ENCODE data around the gene ANXA2R. TPM values are rescaled to one million over a fixed set of nuclear protein-coding genes. Genes with fewer than 3 reads are reported as not detected.

ANXA2R gene
- polyA plus RNA-seq, 1 of the 3 experiments (the other 2 are of a cell fraction) = 1.9 TPM

DNA sequence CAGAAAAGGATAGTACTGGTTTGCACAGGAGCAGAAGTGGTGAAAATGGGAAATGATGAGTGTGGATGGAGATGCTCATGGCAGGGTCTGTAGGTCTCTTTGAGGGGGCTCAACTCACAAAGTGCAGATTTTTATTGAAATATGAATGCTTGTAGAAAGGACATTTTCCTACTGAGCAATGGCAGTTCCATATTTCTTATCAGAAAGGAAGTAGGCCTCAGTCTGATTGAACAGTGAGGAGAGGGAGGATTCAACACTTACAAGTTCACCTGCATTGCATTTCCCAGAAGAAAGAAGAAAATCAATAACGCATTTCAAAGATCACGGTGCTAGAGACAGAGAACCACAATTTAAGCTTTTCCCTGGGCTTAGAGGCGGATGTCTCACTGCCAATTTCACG is 49.2 kb downstream of the ANXA2R start:
- Histone ChIP-seq H3K9me3 (no peaks in the 10 kb centered on the region), H3K4me3 (ENCODE audit: low read depth in 2 of 2, low read length in 1 of 2) (no peak overlapping the region), H2AFZ (ENCODE audit: low read depth) (no peak overlapping the region), H3K9me2 (no peaks in the 10 kb centered on the region), H3K36me3 (replicated peaks in 1 of 2; ENCODE audit: control insufficient read depth in 1 of 2, insufficient read depth in 2 of 2, low read length in 1 of 2) (no peaks in the 10 kb centered on the region), H3F3A (replicated peaks; ENCODE audit: insufficient read depth) (peaks cover 19% of the 10 kb centered on the region), H4K20me1 (ENCODE audit: insufficient read depth) (no peaks in the 10 kb centered on the region), H3K4me1 (ENCODE audit: control insufficient read depth in 1 of 2, insufficient read depth in 2 of 2, low read depth in 1 of 2, low read length in 1 of 2) (peaks cover 0 to 3% of the 10 kb centered on the region in 2 experiments; a peak in 1 of 4 replicates), H3K4me2 (no peak overlapping the region), H3K27me3 (ENCODE audit: insufficient read depth) (peaks cover 34% of the 10 kb centered on the region; the same call in 1 of the 2 replicates), H3K27ac (ENCODE audit: low read depth in 2 of 2, low read length in 1 of 2) (no peak overlapping the region), H3K79me2 (ENCODE audit: insufficient read depth) (no peaks in the 10 kb centered on the region), H3K9ac (no peak overlapping the region)
- no peak for DNase-seq
- TF ChIP-seq, protein P1, sequence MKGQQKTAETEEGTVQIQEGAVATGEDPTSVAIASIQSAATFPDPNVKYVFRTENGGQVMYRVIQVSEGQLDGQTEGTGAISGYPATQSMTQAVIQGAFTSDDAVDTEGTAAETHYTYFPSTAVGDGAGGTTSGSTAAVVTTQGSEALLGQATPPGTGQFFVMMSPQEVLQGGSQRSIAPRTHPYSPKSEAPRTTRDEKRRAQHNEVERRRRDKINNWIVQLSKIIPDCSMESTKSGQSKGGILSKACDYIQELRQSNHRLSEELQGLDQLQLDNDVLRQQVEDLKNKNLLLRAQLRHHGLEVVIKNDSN (IDR thresholded peaks at IDR 0.05; ENCODE audit: borderline replicate concordance, low read depth) = no peak
- no peak for TF ChIP-seq FOXJ3 (CRISPR knock-in tag; IDR thresholded peaks at IDR 0.05)
- no peak for TF ChIP-seq FOSL2 (IDR thresholded peaks at IDR 0.05; ENCODE audit: borderline replicate concordance, low read depth)
- TF ChIP-seq, protein P2, sequence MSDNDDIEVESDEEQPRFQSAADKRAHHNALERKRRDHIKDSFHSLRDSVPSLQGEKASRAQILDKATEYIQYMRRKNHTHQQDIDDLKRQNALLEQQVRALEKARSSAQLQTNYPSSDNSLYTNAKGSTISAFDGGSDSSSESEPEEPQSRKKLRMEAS (IDR thresholded peaks at IDR 0.05; ENCODE audit: low read depth) = no peak
- ChIA-PET CTCF (interaction anchor here (5.1 kb wide), 1 partner anchor 50 kb away, joined by 41 read pairs; the partner anchor contains the start of gene ANXA2R), POLR2A (no interaction called here)
- 94% methylated on average over 4 of the region's 4 CpGs for WGBS (ENCODE audit: low lambda C conversion rate)

Other genes starting within 250 kb of the ANXA2R start
- 0.06 and 0.08 TPM in 2 replicates for gene SELENOP, start 228.4 kb downstream of the ANXA2R start, polyA plus RNA-seq (2012; rRNA removed)
- gene ZNF131, start 80.6 kb upstream of the ANXA2R start, polyA plus RNA-seq (2012; rRNA removed) = 17.2 and 22.9 TPM in 2 replicates
- 0.16 and 0.23 TPM in 2 replicates for gene NIM1K, start 151.9 kb upstream of the ANXA2R start, polyA plus RNA-seq (2012; rRNA removed)